IPS-18c (cell line): ENCODE results near the gene ATP6V1G2.

Source experiments
- H3K4me3 ChIP-seq: 2 replicates; pipeline ENCODE4 v1.7.0; 2013; ENCODE audit warnings: low read depth, mild to moderate bottlenecking, low read length, moderate library complexity; ENCODE audit not compliant: insufficient read depth
- H3K9me3 ChIP-seq: one replicate; pipeline ENCODE4 v1.6.1; 2013; ENCODE audit warnings: mild to moderate bottlenecking, low read length, moderate library complexity; ENCODE audit not compliant: control insufficient read depth, insufficient read depth

The ATP6V1G2 gene

DNA sequence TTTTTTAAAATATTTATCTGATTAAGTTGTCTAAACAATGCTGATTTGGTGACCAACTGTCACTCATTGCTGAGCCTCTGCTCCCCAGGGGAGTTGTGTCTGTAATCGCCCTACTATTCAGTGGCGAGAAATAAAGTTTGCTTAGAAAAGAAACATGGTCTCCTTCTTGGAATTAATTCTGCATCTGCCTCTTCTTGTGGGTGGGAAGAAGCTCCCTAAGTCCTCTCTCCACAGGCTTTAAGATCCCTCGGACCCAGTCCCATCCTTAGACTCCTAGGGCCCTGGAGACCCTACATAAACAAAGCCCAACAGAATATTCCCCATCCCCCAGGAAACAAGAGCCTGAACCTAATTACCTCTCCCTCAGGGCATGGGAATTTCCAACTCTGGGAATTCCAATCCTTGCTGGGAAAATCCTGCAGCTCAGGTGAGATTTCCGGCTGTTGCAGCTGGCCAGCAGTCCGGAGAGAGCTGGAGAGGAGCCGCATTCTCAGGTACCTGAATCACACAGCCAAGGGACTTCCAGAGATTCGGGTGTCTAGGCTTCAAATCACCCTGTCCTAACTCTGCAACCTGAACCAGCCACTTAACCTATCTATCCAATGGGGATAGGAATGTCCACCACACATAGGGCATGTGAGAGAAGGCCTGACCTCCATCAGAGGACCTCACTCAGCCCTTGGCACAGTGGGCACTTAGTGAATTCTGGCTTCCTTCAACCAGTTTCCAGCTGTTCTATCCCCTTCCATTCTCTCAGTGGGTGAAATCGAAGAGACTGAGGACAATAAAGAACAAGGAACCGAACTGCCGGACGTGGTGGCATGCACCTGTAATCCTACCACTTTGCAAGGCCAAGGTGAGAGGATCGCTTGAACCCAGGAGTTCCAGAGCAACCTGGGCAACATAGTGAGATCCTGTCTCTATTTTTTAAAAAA lies 32.0 kb upstream of the ATP6V1G2 start:
- Histone ChIP-seq H3K4me3 (no peak overlapping the region), H3K9me3 (peaks cover 5% of the 10 kb centered on the region)

DNA sequence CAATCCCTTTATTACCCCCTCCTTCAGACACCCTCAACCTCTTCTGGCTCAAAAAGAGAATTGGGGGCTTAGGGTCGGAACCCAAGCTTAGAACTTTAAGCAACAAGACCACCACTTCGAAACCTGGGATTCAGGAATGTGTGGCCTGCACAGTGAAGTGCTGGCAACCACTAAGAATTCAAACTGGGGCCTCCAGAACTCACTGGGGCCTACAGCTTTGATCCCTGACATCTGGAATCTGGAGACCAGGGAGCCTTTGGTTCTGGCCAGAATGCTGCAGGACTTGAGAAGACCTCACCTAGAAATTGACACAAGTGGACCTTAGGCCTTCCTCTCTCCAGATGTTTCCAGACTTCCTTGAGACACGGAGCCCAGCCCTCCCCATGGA lies 31.2 kb upstream of the ATP6V1G2 start:
- H3K9me3 ChIP-seq: peaks cover 5% of the 10 kb centered on the region
- H3K4me3 ChIP-seq: no peak overlapping the region

DNA sequence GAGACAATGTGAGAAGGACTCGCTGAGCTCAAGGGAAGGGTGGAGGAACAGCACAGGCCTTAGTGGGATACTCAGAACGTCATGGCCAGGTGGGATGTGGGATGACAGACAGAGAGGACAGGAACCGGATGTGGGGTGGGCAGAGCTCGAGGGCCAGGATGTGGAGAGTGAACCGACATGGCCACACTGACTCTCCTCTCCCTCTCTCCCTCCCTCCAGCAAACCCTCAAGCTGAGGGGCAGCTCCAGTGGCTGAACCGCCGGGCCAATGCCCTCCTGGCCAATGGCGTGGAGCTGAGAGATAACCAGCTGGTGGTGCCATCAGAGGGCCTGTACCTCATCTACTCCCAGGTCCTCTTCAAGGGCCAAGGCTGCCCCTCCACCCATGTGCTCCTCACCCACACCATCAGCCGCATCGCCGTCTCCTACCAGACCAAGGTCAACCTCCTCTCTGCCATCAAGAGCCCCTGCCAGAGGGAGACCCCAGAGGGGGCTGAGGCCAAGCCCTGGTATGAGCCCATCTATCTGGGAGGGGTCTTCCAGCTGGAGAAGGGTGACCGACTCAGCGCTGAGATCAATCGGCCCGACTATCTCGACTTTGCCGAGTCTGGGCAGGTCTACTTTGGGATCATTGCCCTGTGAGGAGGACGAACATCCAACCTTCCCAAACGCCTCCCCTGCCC lies 30.6 kb upstream of the ATP6V1G2 start:
- no peak overlapping the region for H3K4me3 ChIP-seq
- peaks cover 5% of the 10 kb centered on the region for H3K9me3 ChIP-seq

DNA sequence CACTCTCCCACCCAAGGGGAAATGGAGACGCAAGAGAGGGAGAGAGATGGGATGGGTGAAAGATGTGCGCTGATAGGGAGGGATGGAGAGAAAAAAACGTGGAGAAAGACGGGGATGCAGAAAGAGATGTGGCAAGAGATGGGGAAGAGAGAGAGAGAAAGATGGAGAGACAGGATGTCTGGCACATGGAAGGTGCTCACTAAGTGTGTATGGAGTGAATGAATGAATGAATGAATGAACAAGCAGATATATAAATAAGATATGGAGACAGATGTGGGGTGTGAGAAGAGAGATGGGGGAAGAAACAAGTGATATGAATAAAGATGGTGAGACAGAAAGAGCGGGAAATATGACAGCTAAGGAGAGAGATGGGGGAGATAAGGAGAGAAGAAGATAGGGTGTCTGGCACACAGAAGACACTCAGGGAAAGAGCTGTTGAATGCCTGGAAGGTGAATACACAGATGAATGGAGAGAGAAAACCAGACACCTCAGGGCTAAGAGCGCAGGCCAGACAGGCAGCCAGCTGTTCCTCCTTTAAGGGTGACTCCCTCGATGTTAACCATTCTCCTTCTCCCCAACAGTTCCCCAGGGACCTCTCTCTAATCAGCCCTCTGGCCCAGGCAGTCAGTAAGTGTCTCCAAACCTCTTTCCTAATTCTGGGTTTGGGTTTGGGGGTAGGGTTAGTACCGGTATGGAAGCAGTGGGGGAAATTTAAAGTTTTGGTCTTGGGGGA lies 29.7 kb upstream of the ATP6V1G2 start:
- H3K4me3 ChIP-seq: no peak overlapping the region

DNA sequence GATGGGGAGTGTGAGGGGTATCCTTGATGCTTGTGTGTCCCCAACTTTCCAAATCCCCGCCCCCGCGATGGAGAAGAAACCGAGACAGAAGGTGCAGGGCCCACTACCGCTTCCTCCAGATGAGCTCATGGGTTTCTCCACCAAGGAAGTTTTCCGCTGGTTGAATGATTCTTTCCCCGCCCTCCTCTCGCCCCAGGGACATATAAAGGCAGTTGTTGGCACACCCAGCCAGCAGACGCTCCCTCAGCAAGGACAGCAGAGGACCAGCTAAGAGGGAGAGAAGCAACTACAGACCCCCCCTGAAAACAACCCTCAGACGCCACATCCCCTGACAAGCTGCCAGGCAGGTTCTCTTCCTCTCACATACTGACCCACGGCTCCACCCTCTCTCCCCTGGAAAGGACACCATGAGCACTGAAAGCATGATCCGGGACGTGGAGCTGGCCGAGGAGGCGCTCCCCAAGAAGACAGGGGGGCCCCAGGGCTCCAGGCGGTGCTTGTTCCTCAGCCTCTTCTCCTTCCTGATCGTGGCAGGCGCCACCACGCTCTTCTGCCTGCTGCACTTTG lies 29.0 kb upstream of the ATP6V1G2 start, which contains the start of gene TNF:
Gene TNF (plus strand): TSS at position 231 of the 567 bp plus-strand sequence. CDS start 177 bp downstream, at position 408.
- Histone ChIP-seq H3K9me3 (no peaks in the 10 kb centered on the region), H3K4me3 (no peak within 1 kb of the TSS)

More for the DNA sequence above, 29.7 kb upstream of the ATP6V1G2 start:
- peaks cover 5% of the 10 kb centered on the region for H3K9me3 ChIP-seq

DNA sequence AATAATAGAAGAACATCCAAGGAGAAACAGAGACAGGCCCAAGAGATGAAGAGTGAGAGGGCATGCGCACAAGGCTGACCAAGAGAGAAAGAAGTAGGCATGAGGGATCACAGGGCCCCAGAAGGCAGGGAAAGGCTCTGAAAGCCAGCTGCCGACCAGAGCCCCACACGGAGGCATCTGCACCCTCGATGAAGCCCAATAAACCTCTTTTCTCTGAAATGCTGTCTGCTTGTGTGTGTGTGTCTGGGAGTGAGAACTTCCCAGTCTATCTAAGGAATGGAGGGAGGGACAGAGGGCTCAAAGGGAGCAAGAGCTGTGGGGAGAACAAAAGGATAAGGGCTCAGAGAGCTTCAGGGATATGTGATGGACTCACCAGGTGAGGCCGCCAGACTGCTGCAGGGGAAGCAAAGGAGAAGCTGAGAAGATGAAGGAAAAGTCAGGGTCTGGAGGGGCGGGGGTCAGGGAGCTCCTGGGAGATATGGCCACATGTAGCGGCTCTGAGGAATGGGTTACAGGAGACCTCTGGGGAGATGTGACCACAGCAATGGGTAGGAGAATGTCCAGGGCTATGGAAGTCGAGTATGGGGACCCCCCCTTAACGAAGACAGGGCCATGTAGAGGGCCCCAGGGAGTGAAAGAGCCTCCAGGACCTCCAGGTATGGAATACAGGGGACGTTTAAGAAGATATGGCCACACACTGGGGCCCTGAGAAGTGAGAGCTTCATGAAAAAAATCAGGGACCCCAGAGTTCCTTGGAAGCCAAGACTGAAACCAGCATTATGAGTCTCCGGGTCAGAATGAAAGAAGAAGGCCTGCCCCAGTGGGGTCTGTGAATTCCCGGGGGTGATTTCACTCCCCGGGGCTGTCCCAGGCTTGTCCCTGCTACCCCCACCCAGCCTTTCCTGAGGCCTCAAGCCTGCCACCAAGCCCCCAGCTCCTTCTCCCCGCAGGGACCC lies 28.0 kb upstream of the ATP6V1G2 start:
- Histone ChIP-seq H3K9me3 (no peaks in the 10 kb centered on the region), H3K4me3 (no peak overlapping the region)

DNA sequence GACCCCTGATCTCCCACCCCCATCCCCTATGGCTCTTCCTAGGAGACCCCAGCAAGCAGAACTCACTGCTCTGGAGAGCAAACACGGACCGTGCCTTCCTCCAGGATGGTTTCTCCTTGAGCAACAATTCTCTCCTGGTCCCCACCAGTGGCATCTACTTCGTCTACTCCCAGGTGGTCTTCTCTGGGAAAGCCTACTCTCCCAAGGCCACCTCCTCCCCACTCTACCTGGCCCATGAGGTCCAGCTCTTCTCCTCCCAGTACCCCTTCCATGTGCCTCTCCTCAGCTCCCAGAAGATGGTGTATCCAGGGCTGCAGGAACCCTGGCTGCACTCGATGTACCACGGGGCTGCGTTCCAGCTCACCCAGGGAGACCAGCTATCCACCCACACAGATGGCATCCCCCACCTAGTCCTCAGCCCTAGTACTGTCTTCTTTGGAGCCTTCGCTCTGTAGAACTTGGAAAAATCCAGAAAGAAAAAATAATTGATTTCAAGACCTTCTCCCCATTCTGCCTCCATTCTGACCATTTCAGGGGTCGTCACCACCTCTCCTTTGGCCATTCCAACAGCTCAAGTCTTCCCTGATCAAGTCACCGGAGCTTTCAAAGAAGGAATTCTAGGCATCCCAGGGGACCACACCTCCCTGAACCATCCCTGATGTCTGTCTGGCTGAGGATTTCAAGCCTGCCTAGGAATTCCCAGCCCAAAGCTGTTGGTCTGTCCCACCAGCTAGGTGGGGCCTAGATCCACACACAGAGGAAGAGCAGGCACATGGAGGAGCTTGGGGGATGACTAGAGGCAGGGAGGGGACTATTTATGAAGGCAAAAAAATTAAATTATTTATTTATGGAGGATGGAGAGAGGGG lies 27.1 kb upstream of the ATP6V1G2 start:
- Histone ChIP-seq H3K4me3 (no peak overlapping the region), H3K9me3 (no peaks in the 10 kb centered on the region)

DNA sequence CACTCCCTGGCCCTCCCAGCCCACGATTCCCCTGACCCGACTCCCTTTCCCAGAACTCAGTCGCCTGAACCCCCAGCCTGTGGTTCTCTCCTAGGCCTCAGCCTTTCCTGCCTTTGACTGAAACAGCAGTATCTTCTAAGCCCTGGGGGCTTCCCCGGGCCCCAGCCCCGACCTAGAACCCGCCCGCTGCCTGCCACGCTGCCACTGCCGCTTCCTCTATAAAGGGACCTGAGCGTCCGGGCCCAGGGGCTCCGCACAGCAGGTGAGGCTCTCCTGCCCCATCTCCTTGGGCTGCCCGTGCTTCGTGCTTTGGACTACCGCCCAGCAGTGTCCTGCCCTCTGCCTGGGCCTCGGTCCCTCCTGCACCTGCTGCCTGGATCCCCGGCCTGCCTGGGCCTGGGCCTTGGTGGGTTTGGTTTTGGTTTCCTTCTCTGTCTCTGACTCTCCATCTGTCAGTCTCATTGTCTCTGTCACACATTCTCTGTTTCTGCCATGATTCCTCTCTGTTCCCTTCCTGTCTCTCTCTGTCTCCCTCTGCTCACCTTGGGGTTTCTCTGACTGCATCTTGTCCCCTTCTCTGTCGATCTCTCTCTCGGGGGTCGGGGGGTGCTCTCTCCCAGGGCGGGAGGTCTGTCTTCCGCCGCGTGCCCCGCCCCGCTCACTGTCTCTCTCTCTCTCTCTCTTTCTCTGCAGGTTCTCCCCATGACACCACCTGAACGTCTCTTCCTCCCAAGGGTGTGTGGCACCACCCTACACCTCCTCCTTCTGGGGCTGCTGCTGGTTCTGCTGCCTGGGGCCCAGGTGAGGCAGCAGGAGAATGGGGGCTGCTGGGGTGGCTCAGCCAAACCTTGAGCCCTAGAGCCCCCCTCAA lies 25.9 kb upstream of the ATP6V1G2 start, which contains the start of gene LTA:
Gene LTA (plus strand): TSS at position 249 of the 871 bp plus-strand sequence. CDS start 454 bp downstream, at position 703.
- Histone ChIP-seq H3K4me3 (no peak within 1 kb of the TSS), H3K9me3 (no peaks in the 10 kb centered on the region)

DNA sequence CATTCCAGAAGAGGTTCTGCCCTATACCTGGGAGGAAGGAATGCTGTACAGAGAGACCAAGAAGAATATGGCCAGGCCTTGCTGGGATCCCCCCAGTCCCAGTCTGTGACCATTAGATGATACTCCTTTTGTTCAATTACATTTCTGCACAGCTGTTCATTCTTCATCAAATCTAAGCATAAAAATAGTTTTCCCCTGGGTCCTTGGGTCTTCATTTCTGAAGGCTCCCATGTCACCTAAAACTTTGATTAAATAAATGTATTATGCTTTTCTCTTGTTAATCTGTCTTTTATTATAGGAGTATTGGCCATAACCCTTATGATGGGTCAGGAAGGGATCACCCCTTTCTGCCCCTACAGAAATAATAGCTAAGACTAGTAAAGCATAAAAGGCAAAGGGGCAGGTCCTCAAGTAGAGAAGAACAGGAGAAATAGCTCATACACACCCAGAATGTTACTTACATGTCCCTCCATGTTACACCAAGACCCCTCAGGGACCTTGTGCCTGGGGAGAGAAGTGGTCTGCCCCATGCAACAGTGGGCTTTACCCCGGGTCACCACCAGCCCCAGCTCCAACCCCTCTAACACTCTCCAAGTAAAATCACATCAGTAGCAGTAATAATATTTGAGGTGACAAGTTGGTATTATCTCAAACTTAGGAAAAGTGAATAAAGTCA lies 23.6 kb upstream of the ATP6V1G2 start:
- H3K4me3 ChIP-seq: no peak overlapping the region
- no peaks in the 10 kb centered on the region for H3K9me3 ChIP-seq

DNA sequence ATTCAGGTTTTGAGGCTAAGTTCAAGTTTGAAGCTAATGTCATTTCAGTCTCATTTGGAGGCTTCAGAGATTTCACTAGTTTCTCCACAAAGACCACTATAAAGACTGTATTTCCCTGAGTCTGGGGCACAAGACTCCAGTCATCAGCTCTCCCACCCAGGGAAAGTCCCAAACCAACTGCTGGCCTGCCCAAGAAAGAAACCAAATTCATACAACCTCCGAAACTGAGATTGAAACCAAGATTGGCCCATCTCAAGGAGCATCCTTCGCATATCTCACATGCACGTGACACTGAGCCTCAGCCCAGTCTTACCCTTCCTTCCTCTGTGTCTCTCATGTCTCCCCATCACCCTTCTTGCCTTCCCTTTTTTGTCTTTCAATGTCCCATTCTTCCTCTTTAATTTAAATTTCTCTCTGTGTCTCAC lies 22.1 kb upstream of the ATP6V1G2 start:
- Histone ChIP-seq H3K4me3 (no peak overlapping the region), H3K9me3 (no peaks in the 10 kb centered on the region)

DNA sequence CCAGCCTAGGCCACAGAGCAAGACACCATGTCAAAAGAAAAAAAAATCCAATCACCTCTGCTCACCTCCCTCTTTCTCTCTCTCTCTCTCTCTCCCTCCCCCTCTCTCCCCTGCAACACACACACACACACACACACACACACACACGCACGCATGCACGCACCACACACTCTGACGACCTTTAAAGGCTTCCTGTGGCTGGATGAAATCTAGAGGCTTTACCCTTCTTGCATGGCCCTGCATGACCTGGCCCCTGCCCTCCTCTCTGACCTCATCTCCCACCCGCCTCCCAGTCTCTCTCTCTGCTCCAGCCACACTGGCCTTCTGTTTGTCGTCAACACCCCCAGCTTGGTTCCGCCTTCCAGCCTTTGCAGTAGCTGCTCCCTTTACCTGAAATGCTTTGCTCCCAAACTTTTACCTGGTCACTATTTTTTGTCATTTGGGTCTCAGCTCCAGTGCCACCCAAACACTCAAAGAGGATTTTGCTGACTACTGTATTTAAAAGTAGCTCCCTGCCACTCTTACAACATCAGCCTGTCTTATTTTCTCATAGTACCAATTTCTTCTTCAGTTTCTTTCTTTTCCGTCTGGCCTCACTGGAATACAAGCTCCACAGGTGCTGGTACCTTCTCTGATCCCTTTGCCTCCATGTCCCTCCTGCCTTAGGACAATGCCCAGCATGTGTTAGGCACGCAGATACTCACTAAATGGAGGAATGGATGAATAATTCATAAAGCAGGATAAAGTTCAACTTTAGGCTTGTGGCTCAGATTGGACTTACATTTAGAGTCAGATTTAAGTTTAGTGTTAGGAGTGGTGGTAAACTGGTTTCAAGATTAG lies 21.3 kb upstream of the ATP6V1G2 start:
- Histone ChIP-seq H3K9me3 (no peaks in the 10 kb centered on the region), H3K4me3 (no peak overlapping the region)

DNA sequence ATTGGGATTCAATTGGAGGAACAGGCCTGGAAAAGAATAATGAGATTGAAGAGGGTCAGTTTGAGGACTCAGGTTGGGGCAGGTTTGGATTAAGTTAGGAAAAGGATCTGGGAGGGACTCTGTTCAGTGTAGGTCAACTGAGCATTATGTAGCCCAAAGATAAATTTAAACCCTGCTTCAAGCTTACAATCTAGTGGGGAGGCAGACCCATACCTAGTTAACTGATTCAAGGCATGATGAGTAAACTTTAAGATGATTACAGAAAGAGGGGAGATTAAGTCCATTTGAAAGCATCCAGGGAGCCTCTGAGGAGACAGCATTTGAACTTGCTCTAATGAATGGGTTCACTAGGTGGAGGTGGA lies 14.3 kb upstream of the ATP6V1G2 start:
- Histone ChIP-seq H3K9me3 (no peaks in the 10 kb centered on the region), H3K4me3 (no peak overlapping the region)

DNA sequence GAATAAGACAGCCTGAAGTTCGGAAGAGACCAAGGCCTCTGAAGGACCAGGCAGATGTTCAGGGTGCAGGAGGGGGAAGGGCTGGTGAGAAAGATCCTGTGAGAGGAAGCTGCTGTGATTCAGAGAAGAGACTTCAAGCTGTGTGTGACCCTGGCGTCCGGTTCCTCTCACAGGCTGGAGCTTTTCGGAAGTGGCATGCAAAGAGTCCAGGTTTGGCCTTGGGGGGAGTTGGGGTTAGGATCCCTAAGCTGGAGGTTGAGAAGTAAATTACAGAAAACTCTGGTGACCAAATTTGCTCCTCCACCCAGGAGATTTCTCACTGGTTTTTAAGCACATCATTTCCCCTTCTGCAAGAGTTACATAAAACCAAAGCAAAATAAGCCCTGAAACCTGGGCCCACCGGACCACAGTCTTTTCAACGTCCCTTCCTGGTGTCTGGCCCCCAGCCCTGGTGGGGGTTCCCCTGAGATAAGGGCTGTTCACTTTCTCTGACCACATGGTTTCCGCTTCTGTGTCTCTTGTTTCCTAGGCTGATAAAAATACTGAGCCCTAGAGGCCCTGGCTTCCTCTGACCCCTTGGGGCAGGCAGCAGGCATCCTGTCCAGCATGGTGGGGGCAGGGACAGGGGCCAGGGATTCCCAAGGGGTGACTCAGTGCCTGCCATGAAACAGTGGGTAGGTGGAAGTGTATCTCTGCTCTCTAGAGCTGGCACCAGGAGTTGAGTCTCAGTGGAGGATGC lies 13.7 kb upstream of the ATP6V1G2 start:
- Histone ChIP-seq H3K4me3 (no peak overlapping the region), H3K9me3 (no peaks in the 10 kb centered on the region)
